Measurements from ENCODE around the gene SWSAP1. TPM values are rescaled to one million over a fixed set of nuclear protein-coding genes. Genes with fewer than 3 reads are reported as not detected.

Gene SWSAP1
- polyA plus RNA-seq, 1 donor: 1.3 TPM

- peak; percentile 91 for DNase-seq
Measured at GRCh38 chr19:11355160-11356073, 19.0 kb upstream of the SWSAP1 start, which contains the start of gene PLPPR2. Gene PLPPR2 (plus strand): TSS chr19:11355432. CDS start chr19:11357674, 2,242 bp downstream.

GRCh38 chr19:11356074-11356397 is 18.4 kb upstream of the SWSAP1 start:
- DNase-seq: no peak

GRCh38 chr19:11356676-11357550 is 17.6 kb upstream of the SWSAP1 start:
- DNase-seq: no peak

- DNase-seq: no peak
Measured at GRCh38 chr19:11359421-11359820, 15.0 kb upstream of the SWSAP1 start.

GRCh38 chr19:11361037-11361770 is 13.3 kb upstream of the SWSAP1 start:
- DNase-seq: no peak

GRCh38 chr19:11361771-11362731 is 12.4 kb upstream of the SWSAP1 start:
- DNase-seq: no peak

GRCh38 chr19:11363881-11364280 is 10.6 kb upstream of the SWSAP1 start:
- DNase-seq: no peak

- DNase-seq: no peak
Measured at GRCh38 chr19:11364296-11364904, 10.1 kb upstream of the SWSAP1 start.

- no peak for DNase-seq
Measured at GRCh38 chr19:11364935-11365334, 9.5 kb upstream of the SWSAP1 start.

- no peak for DNase-seq
Measured at GRCh38 chr19:11365557-11366117, 8.8 kb upstream of the SWSAP1 start.

GRCh38 chr19:11367528-11367927 is 6.9 kb upstream of the SWSAP1 start:
- no peak for DNase-seq

GRCh38 chr19:11370744-11371143 is 3.7 kb upstream of the SWSAP1 start:
- no peak for DNase-seq

GRCh38 chr19:11373166-11373884 is 1.1 kb upstream of the SWSAP1 start:
- no peak for DNase-seq

GRCh38 chr19:11373885-11374432 is 507 bp upstream of the SWSAP1 start:
- no peak for DNase-seq

- DNase-seq: no peak
Measured at GRCh38 chr19:11375143-11375948, 880 bp downstream of the SWSAP1 start.

- no peak for DNase-seq
Measured at GRCh38 chr19:11377237-11377636, 2.8 kb downstream of the SWSAP1 start.

- DNase-seq: no peak
Measured at GRCh38 chr19:11377756-11378155, 3.3 kb downstream of the SWSAP1 start.

GRCh38 chr19:11378319-11379189 is 4.1 kb downstream of the SWSAP1 start:
- no peak for DNase-seq

Data from hindlimb muscle (tissue), 1 donor.